ENCODE data around the gene DHH. TPM values are rescaled to one million over a fixed set of nuclear protein-coding genes. Genes with fewer than 3 reads are reported as not detected.
A peak's percentile ranks its signal among the peaks of the same experiment; 100 is the strongest.

Gene DHH
- total RNA-seq, 1 donor from 2014 or later, result not detected

GRCh38 chr12:49133590-49133989, 39.0 kb upstream of the DHH start:
- DNase-seq (ENCODE audit: low read depth), result no peak
- H3K27me3 ChIP-seq (ENCODE audit: control insufficient read depth, insufficient read depth, low read length), result no peaks in the 10 kb centered on the region
- H3K36me3 ChIP-seq (ENCODE audit: control insufficient read depth, insufficient read depth, low read length), result peaks cover 9% of the 10 kb centered on the region
- no peak for FAIRE-seq
- no peak overlapping the region for H3K4me3 ChIP-seq (ENCODE audit: low read depth, low read length)
- TF ChIP-seq, protein P1, sequence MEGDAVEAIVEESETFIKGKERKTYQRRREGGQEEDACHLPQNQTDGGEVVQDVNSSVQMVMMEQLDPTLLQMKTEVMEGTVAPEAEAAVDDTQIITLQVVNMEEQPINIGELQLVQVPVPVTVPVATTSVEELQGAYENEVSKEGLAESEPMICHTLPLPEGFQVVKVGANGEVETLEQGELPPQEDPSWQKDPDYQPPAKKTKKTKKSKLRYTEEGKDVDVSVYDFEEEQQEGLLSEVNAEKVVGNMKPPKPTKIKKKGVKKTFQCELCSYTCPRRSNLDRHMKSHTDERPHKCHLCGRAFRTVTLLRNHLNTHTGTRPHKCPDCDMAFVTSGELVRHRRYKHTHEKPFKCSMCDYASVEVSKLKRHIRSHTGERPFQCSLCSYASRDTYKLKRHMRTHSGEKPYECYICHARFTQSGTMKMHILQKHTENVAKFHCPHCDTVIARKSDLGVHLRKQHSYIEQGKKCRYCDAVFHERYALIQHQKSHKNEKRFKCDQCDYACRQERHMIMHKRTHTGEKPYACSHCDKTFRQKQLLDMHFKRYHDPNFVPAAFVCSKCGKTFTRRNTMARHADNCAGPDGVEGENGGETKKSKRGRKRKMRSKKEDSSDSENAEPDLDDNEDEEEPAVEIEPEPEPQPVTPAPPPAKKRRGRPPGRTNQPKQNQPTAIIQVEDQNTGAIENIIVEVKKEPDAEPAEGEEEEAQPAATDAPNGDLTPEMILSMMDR (IDR thresholded peaks at IDR 0.05; ENCODE audit: insufficient read depth, low read length, severe bottlenecking), result no peak

GRCh38 chr12:49133014-49133413, 38.4 kb upstream of the DHH start:
- H3K36me3 ChIP-seq (ENCODE audit: control insufficient read depth, insufficient read depth, low read length), result peaks cover 9% of the 10 kb centered on the region
- no peak for FAIRE-seq
- TF ChIP-seq, protein P1 (IDR thresholded peaks at IDR 0.05; ENCODE audit: insufficient read depth, low read length, severe bottlenecking), result no peak
- no peak overlapping the region for H3K4me3 ChIP-seq (ENCODE audit: low read depth, low read length)
- DNase-seq (ENCODE audit: low read depth), result no peak
- H3K27me3 ChIP-seq (ENCODE audit: control insufficient read depth, insufficient read depth, low read length), result no peaks in the 10 kb centered on the region

DNA sequence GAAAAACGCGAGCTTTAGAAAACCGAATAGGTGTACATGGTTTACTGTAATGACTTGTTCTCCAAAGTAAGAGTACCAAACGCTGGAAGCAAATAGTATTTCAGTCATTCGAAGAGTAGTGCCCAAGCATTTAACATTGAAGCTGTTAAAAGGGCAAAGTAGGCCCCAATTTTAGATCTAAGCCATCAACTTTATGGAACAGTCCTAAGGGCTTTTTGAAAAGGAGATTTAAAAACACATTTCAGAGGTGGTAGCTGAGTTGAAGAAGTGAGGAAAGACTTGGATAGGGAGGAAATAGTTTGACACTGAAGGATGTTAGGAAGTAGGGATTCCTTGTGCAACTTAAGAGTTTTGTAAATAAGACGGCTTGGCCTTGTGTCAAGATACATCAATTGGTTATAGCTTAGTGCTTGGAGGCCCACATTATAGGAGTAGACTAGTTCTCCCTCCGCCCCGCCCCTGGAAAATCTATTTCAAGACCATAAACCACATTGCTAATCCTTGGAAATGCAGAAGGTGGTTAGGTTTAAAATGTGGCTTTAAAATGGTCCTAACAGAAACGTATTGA, 37.4 kb upstream of the DHH start:
- no peak for DNase-seq (ENCODE audit: low read depth)
- H3K27me3 ChIP-seq (ENCODE audit: control insufficient read depth, insufficient read depth, low read length), result no peaks in the 10 kb centered on the region
- TF ChIP-seq, protein P1 (IDR thresholded peaks at IDR 0.05; ENCODE audit: insufficient read depth, low read length, severe bottlenecking), result no peak
- FAIRE-seq, result no peak
- H3K4me3 ChIP-seq (ENCODE audit: low read depth, low read length), result peak overlapping the region; percentile 96
- peaks cover 9% of the 10 kb centered on the region for H3K36me3 ChIP-seq (ENCODE audit: control insufficient read depth, insufficient read depth, low read length)

DNA sequence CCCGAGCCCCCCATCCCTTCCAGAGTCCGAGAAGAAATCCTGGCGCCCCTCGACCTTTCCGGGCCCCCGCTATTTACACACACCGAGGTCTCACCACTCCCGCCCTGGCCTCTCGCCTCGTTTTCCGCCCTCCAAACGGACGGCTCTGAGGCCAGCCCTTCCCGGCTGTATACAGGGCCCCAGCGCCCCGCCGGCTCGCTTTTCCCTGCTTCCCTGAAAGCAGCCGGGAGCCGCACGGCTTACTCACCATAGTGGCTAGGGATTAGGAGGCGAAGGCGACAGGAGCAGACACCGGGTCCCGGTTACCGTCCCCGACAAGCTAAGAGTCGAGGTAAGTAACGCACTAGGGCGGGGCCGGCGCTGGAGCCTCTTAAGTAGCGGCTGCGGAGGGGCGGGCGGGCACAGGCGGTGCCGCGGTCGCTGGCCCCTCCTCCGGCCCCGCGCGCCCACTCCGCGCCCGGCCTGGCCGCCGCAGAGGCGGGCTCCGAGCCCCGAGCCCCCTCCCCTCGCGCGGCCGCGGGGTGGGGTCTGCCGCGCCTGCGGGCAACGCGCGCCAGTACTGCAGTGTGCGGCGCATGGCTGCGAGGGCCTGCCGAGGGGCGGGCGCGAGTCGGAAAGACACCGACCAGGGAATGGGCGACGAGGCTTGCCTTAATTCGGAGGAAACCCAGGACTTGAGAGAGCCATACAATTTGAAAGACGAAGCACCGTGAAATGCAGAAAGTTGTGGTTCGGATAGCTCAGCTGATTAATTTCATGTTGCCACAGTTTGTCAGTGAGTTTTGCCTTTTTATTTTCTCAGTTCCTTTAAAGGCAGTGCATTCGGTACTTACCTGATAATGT, 36.7 kb upstream of the DHH start, which contains the start of gene TUBA1B:
TUBA1B (minus strand) TSS at position 345 of the 843 bp plus-strand sequence; CDS start at position 250, 95 bp downstream.
- no peak for FAIRE-seq
- DNase-seq (ENCODE audit: low read depth), result peak; percentile 56
- H3K4me3 ChIP-seq (ENCODE audit: low read depth, low read length), result peak within 1 kb of the TSS; percentile 96
- peaks cover 9% of the 10 kb centered on the region for H3K36me3 ChIP-seq (ENCODE audit: control insufficient read depth, insufficient read depth, low read length)
- TF ChIP-seq, protein P1 (IDR thresholded peaks at IDR 0.05; ENCODE audit: insufficient read depth, low read length, severe bottlenecking), result no peak
- H3K27me3 ChIP-seq (ENCODE audit: control insufficient read depth, insufficient read depth, low read length), result no peaks in the 10 kb centered on the region

GRCh38 chr12:49130151-49131050, 35.8 kb upstream of the DHH start:
- no peak for FAIRE-seq
- DNase-seq (ENCODE audit: low read depth), result peak; percentile 83
- Histone ChIP-seq H3K36me3 (ENCODE audit: control insufficient read depth, insufficient read depth, low read length) (peaks cover 9% of the 10 kb centered on the region), H3K27me3 (ENCODE audit: control insufficient read depth, insufficient read depth, low read length) (no peaks in the 10 kb centered on the region), H3K4me3 (ENCODE audit: low read depth, low read length) (peak overlapping the region; percentile 96)
- TF ChIP-seq, protein P1 (IDR thresholded peaks at IDR 0.05; ENCODE audit: insufficient read depth, low read length, severe bottlenecking), result peak; percentile 99

All from bronchial epithelial cell (primary cell).